Measurements from ENCODE around the gene PTMS. TPM values are rescaled to one million over a fixed set of nuclear protein-coding genes. Genes with fewer than 3 reads are reported as not detected.

The PTMS gene
- total RNA-seq, 1 experiment from 2014 or later = 196 TPM

- peak; percentile 49 for DNase-seq (ENCODE audit: low read depth)
Observed at GRCh38 chr12:6752167-6752920, 13.8 kb upstream of the PTMS start.

GRCh38 chr12:6752921-6753771, 13.0 kb upstream of the PTMS start, which contains the start of gene MLF2:
MLF2 (minus strand) TSS chr12:6753141; CDS start chr12:6752334, 807 bp downstream.
- DNase-seq (ENCODE audit: low read depth) = peak; percentile 99

DNA sequence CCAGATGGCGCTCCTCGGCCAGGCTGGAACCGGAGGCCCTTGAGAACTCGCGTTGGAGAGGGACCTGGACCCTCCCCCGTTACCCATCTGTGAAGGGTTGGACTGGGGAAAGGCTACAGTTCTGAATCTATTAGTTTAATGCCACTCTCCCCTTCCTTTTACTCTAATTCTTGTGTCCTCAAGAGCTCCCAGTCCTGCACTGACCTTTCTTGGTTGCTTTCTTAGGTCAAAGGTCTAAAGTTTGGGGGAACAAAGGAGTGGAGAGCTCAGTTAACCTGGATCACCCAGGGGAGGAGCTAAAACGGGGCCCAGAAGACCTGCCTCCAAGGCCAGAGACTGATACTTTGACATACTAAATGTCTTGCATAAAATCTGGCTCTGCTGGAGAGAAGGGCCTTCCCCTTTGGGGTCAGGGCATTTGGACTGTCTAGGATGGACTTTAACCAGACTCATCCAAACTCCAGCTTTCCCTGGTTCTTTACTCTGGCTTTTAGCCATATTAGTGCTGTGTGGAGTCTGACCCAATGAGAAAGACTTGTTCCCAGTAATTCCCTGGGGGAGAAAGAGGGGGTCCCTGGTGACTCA, 12.3 kb upstream of the PTMS start:
- no peak for DNase-seq (ENCODE audit: low read depth)

DNA sequence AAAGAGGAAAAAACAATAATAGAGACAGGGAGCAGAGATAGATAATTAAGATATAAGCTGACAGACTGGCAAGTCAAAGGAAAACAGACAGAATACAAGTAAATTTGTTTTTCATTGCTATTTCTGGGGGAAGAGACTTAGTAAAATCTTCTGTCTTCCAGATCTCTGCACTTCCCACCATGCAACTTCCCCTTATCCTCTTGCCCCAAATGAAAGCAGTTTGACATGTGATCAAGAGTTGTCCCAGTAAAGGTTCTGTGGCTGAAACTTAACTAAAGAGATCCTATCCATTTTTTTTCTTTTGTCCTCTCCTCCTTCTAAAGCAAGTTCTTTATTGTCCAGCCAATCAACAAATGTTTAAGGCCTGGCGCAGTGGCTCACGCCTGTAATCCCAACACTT, 11.8 kb upstream of the PTMS start:
- no peak for DNase-seq (ENCODE audit: low read depth)

DNA sequence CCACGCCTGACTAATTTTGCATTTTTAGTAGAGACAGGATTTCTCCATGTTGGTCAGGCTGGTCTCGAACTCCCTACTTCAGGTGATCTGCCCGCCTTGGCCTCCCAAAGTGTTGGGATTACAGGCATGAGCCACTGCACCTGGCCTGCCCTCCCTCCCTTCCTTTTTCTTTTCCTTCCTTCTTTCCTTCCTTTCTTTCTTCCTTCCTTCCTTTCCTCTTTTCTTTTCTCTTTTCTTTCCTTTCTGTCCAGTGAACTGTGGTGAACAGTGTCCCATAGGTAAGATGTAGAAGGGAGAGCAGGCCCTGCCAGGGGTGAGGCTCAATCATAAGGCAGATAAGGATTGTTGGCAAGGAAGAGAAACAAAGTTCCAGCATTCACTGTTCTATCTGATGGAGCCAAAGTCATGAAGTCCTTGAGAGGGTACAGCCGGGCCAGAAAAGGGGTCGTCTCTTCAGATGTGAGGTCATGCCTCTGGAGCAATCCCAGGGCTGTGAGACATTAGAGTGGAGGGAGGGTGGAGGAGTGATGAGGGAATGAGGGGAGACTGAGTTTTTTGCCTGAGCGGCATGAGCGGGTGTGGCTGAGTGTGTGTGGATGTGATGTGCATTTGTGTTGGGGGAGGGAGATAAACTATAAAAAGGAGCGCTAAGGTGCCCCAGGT, 9.0 kb upstream of the PTMS start:
- no peak for DNase-seq (ENCODE audit: low read depth)

- no peak for DNase-seq (ENCODE audit: low read depth)
Observed at GRCh38 chr12:6758506-6759095, 7.6 kb upstream of the PTMS start.

DNA sequence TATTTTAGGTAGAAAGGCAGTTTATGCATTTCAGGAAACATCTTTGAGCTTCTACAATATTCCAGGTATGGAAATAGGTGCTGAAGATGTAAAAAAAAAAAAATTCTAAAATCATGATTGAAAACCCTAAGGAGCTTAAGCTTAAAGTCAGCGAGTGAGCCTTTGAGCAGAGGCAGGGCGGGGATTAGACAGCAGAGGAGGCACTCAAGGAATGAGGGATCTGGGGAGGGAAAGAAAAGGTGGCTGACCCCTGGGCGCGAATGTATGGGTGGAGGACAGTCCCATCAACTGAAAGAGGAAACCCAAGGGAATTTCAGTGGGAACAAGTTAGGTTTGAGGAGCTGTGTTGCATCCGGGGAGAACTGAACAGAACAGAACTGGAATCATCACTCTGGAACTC, 6.4 kb upstream of the PTMS start:
- DNase-seq (ENCODE audit: low read depth) = no peak

DNA sequence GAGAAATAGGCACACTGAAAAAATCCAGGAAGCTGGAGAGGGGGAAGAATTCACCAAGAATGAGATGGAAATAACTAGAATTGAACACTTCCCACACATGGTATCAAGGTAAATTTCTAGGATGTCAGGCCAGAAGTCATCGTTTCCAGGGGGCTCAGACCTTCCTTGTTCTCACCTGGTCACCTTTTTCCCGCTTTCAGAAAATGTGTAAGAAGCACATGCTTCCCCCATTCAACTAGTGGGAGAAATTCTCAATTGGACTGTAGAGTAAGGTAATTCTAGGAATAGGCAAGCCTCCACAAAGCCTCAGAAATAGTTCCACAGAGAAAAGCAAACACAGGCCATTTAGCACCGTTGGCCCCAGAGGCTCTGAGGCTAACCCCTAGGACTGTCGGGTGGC, 2.8 kb upstream of the PTMS start:
- DNase-seq (ENCODE audit: low read depth) = no peak

GRCh38 chr12:6764011-6764828, 1.9 kb upstream of the PTMS start:
- peak; percentile 98 for DNase-seq (ENCODE audit: low read depth)

DNA sequence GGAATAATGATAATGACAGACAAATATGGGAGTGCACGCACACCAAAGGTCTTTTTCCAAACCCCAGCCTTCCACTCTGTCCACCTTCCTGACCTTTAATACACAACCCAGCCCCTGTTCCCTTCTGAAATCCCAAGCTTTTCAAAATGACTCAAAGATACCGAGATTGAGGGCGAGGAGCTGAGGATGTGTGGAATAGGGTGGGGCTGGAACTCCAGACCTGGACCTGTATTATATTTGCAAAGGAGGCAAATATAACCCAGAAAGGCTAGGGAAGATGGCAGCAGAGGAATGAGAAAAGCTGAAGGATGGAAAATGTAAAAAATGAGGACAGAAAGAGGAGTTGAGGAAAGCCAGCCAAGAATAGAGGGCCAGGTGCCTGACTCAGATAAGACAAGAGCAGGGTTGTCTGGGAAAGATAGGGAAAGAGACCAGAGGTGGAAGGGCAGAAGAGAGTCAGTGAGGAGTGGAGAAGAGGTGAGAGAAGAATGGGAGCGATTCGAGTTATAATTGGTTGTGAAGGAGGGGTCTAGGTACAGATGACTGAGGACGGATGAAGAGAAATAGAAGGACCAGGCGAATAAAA, 1.0 kb upstream of the PTMS start:
- no peak for DNase-seq (ENCODE audit: low read depth)

- peak; percentile 84 for DNase-seq (ENCODE audit: low read depth)
Observed at GRCh38 chr12:6766651-6767349, 637 bp downstream of the PTMS start.

DNA sequence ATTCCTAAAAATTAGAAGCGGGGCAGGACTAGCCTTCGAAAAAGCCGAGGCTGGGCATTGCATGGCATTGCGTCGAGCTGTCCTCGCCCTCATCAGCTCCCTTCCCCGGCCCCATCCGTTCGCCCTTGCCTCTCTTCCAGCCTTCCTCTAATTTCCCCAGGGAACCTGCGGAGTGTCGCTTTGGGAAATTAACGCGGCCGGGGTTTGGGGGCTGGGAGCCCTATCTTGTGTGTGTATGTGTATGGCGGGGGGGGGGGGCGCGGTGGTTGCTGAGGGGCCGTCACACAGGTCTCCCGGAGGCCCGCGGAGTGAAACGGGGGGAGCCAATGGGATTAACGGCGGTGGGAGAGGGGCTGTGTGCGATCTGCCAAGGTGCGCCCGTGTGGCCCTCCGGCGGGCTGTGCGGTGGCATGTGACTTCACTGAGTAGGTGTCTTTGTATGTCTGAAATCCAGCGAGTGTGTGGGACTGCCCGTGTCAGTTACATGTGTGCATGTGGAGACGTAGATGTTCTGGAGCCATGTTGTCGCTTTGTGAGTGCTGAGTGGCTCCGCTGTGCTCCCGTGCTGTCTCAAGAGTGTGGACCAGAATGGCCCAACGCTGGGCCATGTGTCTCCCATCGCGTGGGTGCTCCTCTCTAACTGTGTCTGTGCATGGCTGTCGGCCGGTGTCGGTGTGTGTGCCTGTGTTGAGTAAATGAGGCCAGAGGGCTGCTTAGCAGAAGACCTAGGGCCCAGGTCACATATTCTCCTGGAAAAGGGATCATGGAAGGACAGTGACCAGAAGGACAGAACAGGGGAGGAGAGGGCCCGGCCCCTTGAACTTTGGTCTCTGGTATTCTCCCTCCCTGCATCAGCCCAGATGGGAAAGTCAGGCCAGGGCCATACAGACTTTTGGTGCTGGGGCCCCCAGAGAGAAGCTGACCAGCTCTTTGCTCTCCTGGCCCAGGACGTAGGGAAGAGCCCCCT, 1.5 kb downstream of the PTMS start:
- peak; percentile 49 for DNase-seq (ENCODE audit: low read depth)

DNA sequence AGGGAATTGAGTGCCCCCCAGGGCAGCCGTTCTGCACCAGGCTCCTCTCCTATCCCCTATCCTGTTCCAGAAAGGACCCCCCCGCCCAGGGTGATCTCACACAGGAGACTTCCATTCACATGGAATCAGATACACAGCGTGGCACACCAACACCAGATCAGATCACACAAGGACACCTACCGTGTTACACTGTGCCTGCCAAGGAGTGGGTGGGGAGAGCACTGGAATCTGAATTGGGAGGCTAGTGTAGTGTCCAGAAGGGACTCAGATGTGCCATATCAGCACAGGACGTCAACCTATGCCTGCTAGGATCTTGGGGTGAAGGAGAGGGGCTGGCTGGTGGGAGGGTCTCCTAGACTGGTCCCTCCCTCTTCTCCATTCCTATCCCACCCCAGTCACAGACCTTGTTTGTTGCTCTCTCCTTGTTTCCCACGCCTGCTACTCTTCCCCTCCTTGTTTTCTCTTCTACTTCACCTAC, 2.3 kb downstream of the PTMS start:
- DNase-seq (ENCODE audit: low read depth) = peak; percentile 21

DNA sequence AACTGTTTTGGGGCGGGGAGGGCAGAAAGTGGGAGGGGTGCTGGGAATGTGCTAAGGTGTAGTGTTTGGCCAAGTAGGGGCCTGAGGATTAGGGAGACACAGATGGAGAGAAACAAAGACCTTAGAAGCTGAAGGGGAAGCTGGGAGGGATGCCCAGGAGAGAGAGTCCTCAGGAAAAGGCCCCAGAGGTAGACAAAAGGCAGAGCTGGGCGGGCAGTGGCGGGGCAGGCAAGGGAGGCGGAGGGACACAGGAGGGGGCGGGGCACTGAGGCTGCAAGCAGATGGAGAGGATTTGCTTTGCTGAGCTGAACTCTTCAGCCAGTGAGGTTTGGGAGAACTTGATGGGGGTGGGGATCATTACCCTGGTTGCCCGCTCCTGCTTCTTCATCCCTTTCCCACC, 2.8 kb downstream of the PTMS start:
- DNase-seq (ENCODE audit: low read depth) = peak; percentile 32

DNA sequence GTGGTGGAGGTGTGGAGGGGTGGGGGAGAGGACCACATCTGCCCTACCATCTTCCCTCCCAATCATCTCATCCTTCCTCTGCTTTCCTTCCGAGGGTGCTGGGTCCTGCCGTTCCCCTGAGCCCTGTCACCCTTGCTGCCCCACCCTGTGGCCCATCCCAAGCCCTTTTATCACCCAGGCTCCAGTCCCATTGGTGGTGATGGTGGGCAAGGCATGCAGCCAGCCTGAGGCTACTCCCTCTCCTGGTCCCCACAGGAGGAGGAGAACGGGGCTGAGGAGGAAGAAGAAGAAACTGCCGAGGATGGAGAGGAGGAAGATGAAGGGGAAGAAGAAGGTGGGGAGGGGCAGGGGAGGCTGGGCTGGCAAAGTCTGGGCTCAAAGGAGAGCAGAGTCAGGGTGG, 3.5 kb downstream of the PTMS start:
- no peak for DNase-seq (ENCODE audit: low read depth)

DNA sequence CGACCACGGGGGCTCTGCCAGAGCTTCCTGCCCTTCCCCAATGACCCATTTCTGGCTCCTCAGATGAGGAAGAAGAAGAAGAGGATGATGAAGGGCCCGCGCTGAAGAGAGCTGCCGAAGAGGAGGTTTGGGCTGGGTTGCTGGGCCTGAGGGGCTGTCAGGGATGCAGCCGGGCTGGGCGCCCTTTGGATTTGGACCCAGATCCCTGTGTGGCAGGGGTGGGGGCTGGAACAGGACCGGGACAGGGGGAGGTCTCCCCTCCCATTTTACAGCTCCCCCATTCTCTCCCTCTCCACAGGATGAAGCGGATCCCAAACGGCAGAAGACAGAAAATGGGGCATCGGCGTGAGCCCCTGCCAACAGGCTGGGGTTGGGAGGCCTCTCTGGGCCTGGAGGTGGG, 3.9 kb downstream of the PTMS start:
- no peak for DNase-seq (ENCODE audit: low read depth)

GRCh38 chr12:6770600-6770999, 4.4 kb downstream of the PTMS start:
- DNase-seq (ENCODE audit: low read depth) = no peak

DNA sequence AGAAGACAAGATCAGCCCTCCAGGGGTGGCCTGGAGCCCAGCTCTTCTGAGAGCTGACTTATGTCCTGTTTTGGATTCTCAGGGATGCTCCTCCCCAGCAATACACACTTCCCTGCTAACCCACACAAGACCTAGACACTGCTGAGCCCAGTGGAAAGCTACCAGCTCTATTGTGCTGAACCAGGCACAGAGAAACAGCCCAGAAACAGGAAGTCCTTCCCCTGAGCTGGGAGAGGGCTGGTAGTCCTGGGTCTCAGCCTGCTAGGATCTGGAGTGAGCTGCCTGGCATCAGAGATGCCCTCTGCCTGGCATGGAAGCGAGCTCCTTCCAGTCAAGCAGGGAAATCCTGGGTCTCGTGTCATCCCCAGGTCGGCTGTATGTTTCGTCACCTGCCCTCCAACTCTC, 4.9 kb downstream of the PTMS start:
- DNase-seq (ENCODE audit: low read depth) = no peak
